ENCODE data around the gene IRS1. TPM values are rescaled to one million over a fixed set of nuclear protein-coding genes. Genes with fewer than 3 reads are reported as not detected.

IRS1 gene
- total and polyA plus RNA-seq, 12 donors = 2.2 to 20.2 (median 14.5) TPM

DNA sequence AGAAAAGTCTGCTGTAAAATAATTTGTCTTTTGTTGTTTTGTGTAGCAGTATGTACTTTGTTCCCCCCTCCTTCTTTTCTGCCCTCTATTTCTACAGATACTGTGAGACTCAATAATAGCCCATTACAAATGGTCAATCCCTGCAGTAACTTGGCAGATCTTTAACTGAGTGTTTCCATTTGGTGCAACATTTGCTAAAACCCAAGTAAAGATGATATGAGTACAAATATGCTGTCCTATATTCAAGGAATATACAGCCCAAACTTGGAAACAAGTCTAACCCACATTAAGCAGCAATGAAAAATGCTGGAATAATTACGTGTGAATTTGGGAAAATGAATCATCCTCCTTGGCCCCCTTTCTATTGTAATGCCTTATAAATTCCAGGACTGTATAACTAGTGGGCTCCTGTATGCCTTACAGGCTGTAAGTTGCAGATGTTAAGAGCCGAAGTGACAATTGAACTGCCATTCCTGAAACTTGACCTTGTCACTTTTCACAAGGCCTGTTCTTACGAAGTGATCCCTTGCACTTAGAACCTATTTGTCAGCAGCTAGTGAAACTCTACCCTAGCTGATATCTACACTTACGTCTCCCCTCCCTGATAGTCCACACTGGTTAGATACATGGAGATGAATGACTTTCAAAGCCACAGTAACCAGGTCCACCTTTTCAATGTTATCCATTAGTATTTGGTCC, 104.9 kb downstream of the IRS1 start:
- Histone ChIP-seq H3K27ac (no peak overlapping the region), H3K36me3 (no peaks in the 10 kb centered on the region), H3K4me1 (peaks cover 12 to 62% (median 42%) of the 10 kb centered on the region in 9 donors), H3K27me3 (no peaks in the 10 kb centered on the region), H3K9me3 (no peaks in the 10 kb centered on the region), H3K4me3 (no peak overlapping the region)
- 62 to 70% methylated on average over 4 of the region's 4 CpGs for WGBS, 2 donors
- no peak for ATAC-seq
- DNase-seq = no peak
- TF ChIP-seq, protein P1, sequence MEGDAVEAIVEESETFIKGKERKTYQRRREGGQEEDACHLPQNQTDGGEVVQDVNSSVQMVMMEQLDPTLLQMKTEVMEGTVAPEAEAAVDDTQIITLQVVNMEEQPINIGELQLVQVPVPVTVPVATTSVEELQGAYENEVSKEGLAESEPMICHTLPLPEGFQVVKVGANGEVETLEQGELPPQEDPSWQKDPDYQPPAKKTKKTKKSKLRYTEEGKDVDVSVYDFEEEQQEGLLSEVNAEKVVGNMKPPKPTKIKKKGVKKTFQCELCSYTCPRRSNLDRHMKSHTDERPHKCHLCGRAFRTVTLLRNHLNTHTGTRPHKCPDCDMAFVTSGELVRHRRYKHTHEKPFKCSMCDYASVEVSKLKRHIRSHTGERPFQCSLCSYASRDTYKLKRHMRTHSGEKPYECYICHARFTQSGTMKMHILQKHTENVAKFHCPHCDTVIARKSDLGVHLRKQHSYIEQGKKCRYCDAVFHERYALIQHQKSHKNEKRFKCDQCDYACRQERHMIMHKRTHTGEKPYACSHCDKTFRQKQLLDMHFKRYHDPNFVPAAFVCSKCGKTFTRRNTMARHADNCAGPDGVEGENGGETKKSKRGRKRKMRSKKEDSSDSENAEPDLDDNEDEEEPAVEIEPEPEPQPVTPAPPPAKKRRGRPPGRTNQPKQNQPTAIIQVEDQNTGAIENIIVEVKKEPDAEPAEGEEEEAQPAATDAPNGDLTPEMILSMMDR (IDR thresholded peaks at IDR 0.05) = no peak
- intact Hi-C loops (cut with DNase I) = loop anchor here in 5 of 10 donors (5.0 to 10.0 kb wide), 3 partner anchors 38 to 100 kb away; partner anchors contain the start of gene IRS1 (in 3 of the 5)

DNA sequence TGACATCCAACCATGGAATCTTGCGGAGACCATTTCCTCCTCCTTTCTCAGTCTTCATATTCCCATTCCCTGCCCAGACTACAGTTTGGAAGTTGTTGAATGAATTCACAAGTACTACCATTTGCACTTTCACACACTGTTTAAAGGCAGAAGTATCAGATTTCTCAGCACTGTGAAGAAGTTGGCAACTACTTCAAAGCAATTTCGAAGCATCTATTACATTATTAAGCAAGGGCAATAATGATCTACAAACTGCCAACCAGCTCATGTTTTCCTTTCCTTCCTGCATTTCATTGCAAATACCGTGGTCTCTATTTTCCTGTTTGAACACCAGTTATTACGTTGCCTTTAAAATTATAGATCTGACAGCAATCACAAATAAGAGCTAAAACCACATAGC, 105.5 kb downstream of the IRS1 start:
- TF ChIP-seq, protein P1 (IDR thresholded peaks at IDR 0.05) = no peak
- Histone ChIP-seq H3K4me3 (no peak overlapping the region), H3K27me3 (no peaks in the 10 kb centered on the region), H3K27ac (peak overlapping the region in 3 of 10 donors; percentile 11 to 27 (median 26)), H3K9me3 (no peaks in the 10 kb centered on the region), H3K4me1 (peaks cover 12 to 62% (median 38%) of the 10 kb centered on the region in 9 donors), H3K36me3 (no peaks in the 10 kb centered on the region)
- intact Hi-C loops (cut with DNase I) = loop anchor here in 5 of 10 donors (5.0 to 10.0 kb wide), 3 partner anchors 38 to 101 kb away; partner anchors contain the start of gene IRS1 (in 3 of the 5)
- DNase-seq (no peak), ATAC-seq (no peak)
- 57 to 63% methylated on average over 4 of the region's 4 CpGs for WGBS, 2 donors

- Histone ChIP-seq H3K9me3 (peaks cover 0 to under 1% (median 0%) of the 10 kb centered on the region in 11 donors), H3K4me1 (peaks cover 12 to 57% (median 35%) of the 10 kb centered on the region in 9 donors), H3K4me3 (no peak overlapping the region), H3K36me3 (no peaks in the 10 kb centered on the region), H3K27ac (peak overlapping the region in 4 of 10 donors; percentile 11 to 27 (median 18)), H3K27me3 (no peaks in the 10 kb centered on the region)
- no peak for DNase-seq
- WGBS, 2 donors = 18 to 29% methylated on average over 4 of the region's 4 CpGs
- ATAC-seq = peak in 7 of 8 donors; percentile 32 to 72 (median 55)
- intact Hi-C loops (cut with DNase I) = loop anchor here in 5 of 10 donors (5.0 to 10.0 kb wide), 3 partner anchors 39 to 101 kb away; partner anchors contain the start of gene IRS1 (in 3 of the 5)
- TF ChIP-seq, protein P1 (IDR thresholded peaks at IDR 0.05) = no peak
Observed at GRCh38 chr2:226693521-226693920, 106.1 kb downstream of the IRS1 start.

DNA sequence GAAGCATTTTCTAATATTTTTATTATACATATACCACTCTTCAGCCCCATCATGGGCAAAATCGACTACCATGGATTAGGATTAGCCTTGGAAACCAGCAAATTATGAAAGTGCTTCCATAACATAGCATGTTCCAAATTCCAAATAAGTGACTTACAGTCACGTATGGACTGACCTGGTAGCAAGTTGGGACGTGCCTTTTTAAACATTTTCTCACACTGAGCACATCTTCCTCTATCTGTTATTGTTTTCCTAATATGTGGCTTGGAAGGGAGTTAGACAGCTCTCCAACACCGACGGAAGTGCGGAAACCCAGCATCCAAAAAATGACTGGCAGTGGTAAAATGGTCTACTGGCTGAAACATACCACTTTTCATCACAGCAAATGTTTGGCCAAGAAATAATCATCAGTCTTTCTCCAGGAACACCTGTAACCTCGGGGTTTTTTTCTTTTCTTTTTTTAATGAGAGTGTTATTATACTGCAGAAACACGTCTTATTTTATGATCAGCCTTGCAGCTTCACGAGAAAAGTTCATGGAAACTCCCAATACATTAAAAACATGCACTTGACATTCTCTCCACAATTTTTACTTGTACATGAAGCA, 107.0 kb downstream of the IRS1 start:
- TF ChIP-seq, protein P1 (IDR thresholded peaks at IDR 0.05) = no peak
- Histone ChIP-seq H3K4me3 (no peak overlapping the region), H3K27me3 (no peaks in the 10 kb centered on the region), H3K27ac (no peak overlapping the region), H3K36me3 (no peaks in the 10 kb centered on the region), H3K4me1 (peaks cover 12 to 56% (median 35%) of the 10 kb centered on the region in 9 donors), H3K9me3 (peaks cover 0 to 8% (median 0%) of the 10 kb centered on the region in 11 donors)
- DNase-seq (no peak), ATAC-seq (no peak)
- intact Hi-C loops (cut with DNase I) = loop anchor here in 5 of 10 donors (5.0 to 10.0 kb wide), 3 partner anchors 40 to 102 kb away; partner anchors contain the start of gene IRS1 (in 3 of the 5)
- 90 to 92% methylated on average over 9 of the region's 9 CpGs for whole genome bisulfite sequencing, 2 donors
